Mesenchymal stem cell (in vitro differentiated cells and primary cell): ENCODE measurements around the gene REEP1.
A peak's percentile ranks its signal among the peaks of the same experiment; 100 is the strongest.

Source experiments
- DNase-seq: peaks from one replicate; pipeline ENCODE4 v3.0.0-alpha.2; 2013
- H2AFZ ChIP-seq: one replicate; pipeline ENCODE4 v1.6.1; 2013; ENCODE audit warnings: low read depth, mild to moderate bottlenecking, control low read depth, inconsistent platforms, low read length, moderate library complexity
- H2AK5ac ChIP-seq: 2 replicates; pipeline ENCODE4 v1.6.1; 2013; ENCODE audit warnings: low read length, moderate library complexity, mild to moderate bottlenecking, inconsistent platforms; ENCODE audit not compliant: severe bottlenecking
- H2BK120ac ChIP-seq: one replicate; pipeline ENCODE4 v1.6.1; 2013; ENCODE audit warnings: low read depth, mild to moderate bottlenecking, inconsistent platforms, low read length, moderate library complexity
- H2BK12ac ChIP-seq, 2 experiments: one replicate each; pipeline ENCODE4 v1.6.1; 2013; ENCODE audit warnings: inconsistent platforms in 2 of 2, low read length in 2 of 2, mild to moderate bottlenecking in 2 of 2, moderate library complexity in 2 of 2, control low read depth in 1 of 2
- H2BK15ac ChIP-seq: one replicate; pipeline ENCODE4 v1.6.1; 2013; ENCODE audit warnings: mild to moderate bottlenecking, low read depth, inconsistent platforms; ENCODE audit not compliant: poor library complexity, severe bottlenecking
- H2BK5ac ChIP-seq: 2 replicates; pipeline ENCODE4 v1.6.1; 2013; ENCODE audit warnings: low read depth, mild to moderate bottlenecking, low read length, control low read depth, inconsistent platforms; ENCODE audit not compliant: poor library complexity, severe bottlenecking
- H3K14ac ChIP-seq, 2 experiments: one replicate each; pipeline ENCODE4 v1.6.1; 2013; ENCODE audit warnings: inconsistent platforms in 2 of 2, low read length in 2 of 2, control low read depth in 1 of 2, mild to moderate bottlenecking in 1 of 2, moderate library complexity in 1 of 2
- H3K18ac ChIP-seq, 2 experiments: one replicate each; pipeline ENCODE4 v1.6.1; 2013; ENCODE audit warnings: inconsistent platforms in 2 of 2, low read length in 2 of 2, control low read depth in 1 of 2, low read depth in 1 of 2, mild to moderate bottlenecking in 1 of 2
- H3K23ac ChIP-seq, 2 experiments: one replicate each; pipeline ENCODE4 v1.6.1; 2013; ENCODE audit warnings: inconsistent platforms in 2 of 2, low read length in 2 of 2, mild to moderate bottlenecking in 2 of 2, moderate library complexity in 2 of 2, control low read depth in 1 of 2
- H3K27ac ChIP-seq: 2 replicates; pipeline ENCODE4 v1.5.1; 2013; ENCODE audit warnings: mild to moderate bottlenecking, moderate library complexity, low read length, control low read depth, inconsistent platforms; ENCODE audit not compliant: poor library complexity, severe bottlenecking
- H3K27me3 ChIP-seq, 2 experiments: 2 replicates each; pipeline versions ENCODE4 v1.6.1 to v1.7.0; 2013; ENCODE audit warnings: low read length in 2 of 2, mild to moderate bottlenecking in 2 of 2, moderate library complexity in 2 of 2, control low read depth in 1 of 2, inconsistent platforms in 1 of 2; ENCODE audit not compliant: control insufficient read depth in 1 of 2, insufficient read depth in 1 of 2
- H3K36me3 ChIP-seq, 2 experiments: 2 replicates each; pipeline versions ENCODE4 v1.6.1 to v1.7.0; 2013; ENCODE audit warnings: low read length in 2 of 2, control low read depth in 1 of 2, inconsistent platforms in 1 of 2, low read depth in 1 of 2, mild to moderate bottlenecking in 1 of 2; ENCODE audit not compliant: insufficient read depth in 2 of 2, control insufficient read depth in 1 of 2
- H3K4ac ChIP-seq, 2 experiments: one replicate each; pipeline ENCODE4 v1.6.1; 2013; ENCODE audit warnings: inconsistent platforms in 2 of 2, low read length in 2 of 2, mild to moderate bottlenecking in 2 of 2, moderate library complexity in 2 of 2, control low read depth in 1 of 2, low read depth in 1 of 2
- H3K4me1 ChIP-seq: 2 replicates; pipeline ENCODE4 v1.6.1; 2013; ENCODE audit warnings: low read depth, low read length, control low read depth; ENCODE audit not compliant: control insufficient read depth, insufficient read depth
- H3K4me2 ChIP-seq: 2 replicates; pipeline ENCODE4 v1.6.1; 2013; ENCODE audit warnings: low read length, mild to moderate bottlenecking, inconsistent platforms; ENCODE audit not compliant: poor library complexity, severe bottlenecking
- H3K4me3 ChIP-seq, 2 experiments: 2 replicates each; pipeline versions ENCODE4 v1.5.1 to v1.7.0; 2013; ENCODE audit warnings: low read length in 2 of 2, mild to moderate bottlenecking in 2 of 2, control low read depth in 1 of 2, low read depth in 1 of 2; ENCODE audit not compliant: insufficient read depth in 1 of 2
- H3K79me1 ChIP-seq: replicated peaks from 2 replicates; pipeline ENCODE4 v1.6.1; 2013; ENCODE audit warnings: mild to moderate bottlenecking, control low read depth, low read length, inconsistent platforms; ENCODE audit not compliant: poor library complexity, severe bottlenecking
- H3K9ac ChIP-seq: 2 replicates; pipeline ENCODE4 v1.7.0; 2013; ENCODE audit warnings: mild to moderate bottlenecking, low read length, moderate library complexity
- H3K9me3 ChIP-seq: 2 replicates; pipeline ENCODE4 v1.7.0; 2013; ENCODE audit warnings: mild to moderate bottlenecking, low read length; ENCODE audit not compliant: control insufficient read depth
- H4K8ac ChIP-seq: one replicate; pipeline ENCODE4 v1.6.1; 2013; ENCODE audit warnings: inconsistent platforms, mild to moderate bottlenecking, low read length, moderate library complexity
- H4K91ac ChIP-seq: one replicate; pipeline ENCODE4 v1.6.1; 2013; ENCODE audit warnings: mild to moderate bottlenecking, low read length, inconsistent platforms
- WGBS: methylation state at CpG from one replicate; pipeline ENCODE4 v1.1.7; 2013; ENCODE audit warnings: mixed read lengths; 5-methylcytosine and 5-hydroxymethylcytosine counted together

REEP1 gene

DNA sequence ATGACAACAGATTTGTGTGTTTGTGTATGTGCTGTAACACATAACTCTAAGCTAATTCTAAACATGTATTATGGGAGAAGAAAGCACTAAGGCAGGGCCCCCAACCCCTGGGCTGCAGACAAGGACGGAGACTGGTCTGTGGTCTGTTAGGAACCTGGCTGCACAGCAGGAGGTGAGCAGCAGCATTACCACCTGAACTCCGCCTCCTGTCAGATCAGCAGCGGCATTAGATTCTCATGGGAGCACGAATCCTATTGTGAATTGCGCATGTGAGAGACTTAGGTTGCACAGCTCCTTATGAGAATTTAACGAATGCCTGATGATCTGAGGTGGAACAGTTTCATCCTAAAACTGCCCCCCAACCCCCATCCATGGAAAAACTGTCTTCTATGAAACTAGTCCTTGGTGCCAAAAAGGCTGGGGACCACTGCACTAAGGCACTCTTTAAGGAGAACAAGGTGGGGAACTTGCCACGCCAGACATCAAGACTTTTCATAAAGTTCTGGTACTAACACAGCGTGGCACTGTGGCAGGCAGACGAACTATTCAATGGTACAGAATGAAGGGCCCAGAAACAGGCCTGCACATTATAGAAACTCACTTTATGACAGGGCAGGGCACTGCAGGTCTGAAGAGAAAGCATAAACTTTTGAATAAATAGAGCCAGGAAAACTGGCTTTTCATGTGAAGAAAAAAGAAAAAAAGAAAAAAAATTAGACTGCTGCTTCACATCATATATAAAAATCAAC lies 14.0 kb downstream of the REEP1 start:
- no peak overlapping the region for H3K27ac ChIP-seq
- H3K23ac ChIP-seq: no peak overlapping the region
- WGBS: 73% methylated on average over 9 of the region's 9 CpGs
- H3K4ac ChIP-seq: no peak overlapping the region
- H4K8ac ChIP-seq: no peak overlapping the region
- no peak overlapping the region for H3K18ac ChIP-seq
- H3K14ac ChIP-seq: no peak overlapping the region
- no peak overlapping the region for H2AK5ac ChIP-seq
- H3K4me2 ChIP-seq: no peak overlapping the region
- H3K4me3 ChIP-seq: no peak overlapping the region
- H2BK12ac ChIP-seq: no peak overlapping the region
- H4K91ac ChIP-seq: no peak overlapping the region
- H2AFZ ChIP-seq: peak overlapping the region; percentile 58
- H3K9ac ChIP-seq: no peak overlapping the region
- H2BK5ac ChIP-seq: no peak overlapping the region
- H3K9me3 ChIP-seq: no peaks in the 10 kb centered on the region
- H3K79me1 ChIP-seq: no peaks in the 10 kb centered on the region
- peaks cover 21 to 46% of the 10 kb centered on the region in 2 experiments for H3K27me3 ChIP-seq
- no peak for DNase-seq
- H2BK120ac ChIP-seq: no peak overlapping the region
- H3K4me1 ChIP-seq: no peaks in the 10 kb centered on the region
- no peaks in the 10 kb centered on the region for H3K36me3 ChIP-seq
- H2BK15ac ChIP-seq: no peak overlapping the region

DNA sequence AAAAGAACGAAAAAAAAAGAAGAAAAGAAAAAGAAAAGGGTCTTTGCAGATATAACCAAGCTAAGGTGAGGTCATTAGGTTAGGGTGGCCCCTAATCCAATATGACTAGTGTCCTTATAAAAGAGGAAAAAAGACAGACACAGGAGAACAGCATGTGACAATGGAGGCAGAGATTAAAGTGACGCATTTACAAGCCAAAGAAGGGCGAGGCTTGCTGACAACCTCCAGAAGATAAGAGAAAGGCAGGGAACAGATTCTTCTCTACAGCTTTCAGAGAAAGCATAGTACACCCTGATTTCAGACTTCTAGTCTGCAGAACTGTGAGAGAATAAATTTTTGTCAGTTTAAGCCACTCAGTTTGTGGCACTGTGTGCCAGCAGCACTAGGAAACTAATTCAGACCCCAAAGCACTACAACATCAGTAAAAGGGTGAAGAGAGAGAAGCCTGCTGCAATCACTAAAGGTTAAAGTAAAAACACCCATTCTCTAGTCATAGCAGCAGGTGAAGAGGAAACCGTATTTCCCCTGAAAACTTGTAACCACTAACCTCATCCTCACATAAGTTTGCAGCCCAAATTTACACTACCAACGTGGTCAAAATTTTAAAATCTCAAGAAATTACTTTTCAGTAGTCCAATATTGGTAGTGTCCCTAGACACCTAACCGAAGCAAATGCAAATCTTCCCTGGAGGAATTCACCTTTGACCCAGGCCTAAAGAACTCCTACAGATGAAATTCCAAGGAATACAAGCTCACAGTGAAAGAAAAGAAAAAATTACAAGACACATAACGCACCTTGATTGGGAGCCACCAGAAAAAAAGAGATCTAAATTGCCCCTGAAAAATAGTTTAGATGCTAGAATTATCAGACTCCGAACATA lies 17.5 kb downstream of the REEP1 start:
- H3K14ac ChIP-seq: no peak overlapping the region
- H3K23ac ChIP-seq: no peak overlapping the region
- no peak overlapping the region for H3K18ac ChIP-seq
- H3K4me1 ChIP-seq: no peaks in the 10 kb centered on the region
- peaks cover 26 to 47% of the 10 kb centered on the region in 2 experiments for H3K27me3 ChIP-seq
- no peak overlapping the region for H3K4me2 ChIP-seq
- H3K9ac ChIP-seq: no peak overlapping the region
- no peak overlapping the region for H2BK120ac ChIP-seq
- DNase-seq: no peak
- no peak overlapping the region for H2BK5ac ChIP-seq
- H2BK12ac ChIP-seq: no peak overlapping the region
- no peaks in the 10 kb centered on the region for H3K79me1 ChIP-seq
- H3K4ac ChIP-seq: no peak overlapping the region
- no peak overlapping the region for H4K91ac ChIP-seq
- no peak overlapping the region for H3K27ac ChIP-seq
- no peaks in the 10 kb centered on the region for H3K9me3 ChIP-seq
- H2AFZ ChIP-seq: no peak overlapping the region
- H2BK15ac ChIP-seq: no peak overlapping the region
- no peaks in the 10 kb centered on the region for H3K36me3 ChIP-seq
- 65% methylated on average over 6 of the region's 8 CpGs for WGBS
- H2AK5ac ChIP-seq: no peak overlapping the region
- H4K8ac ChIP-seq: no peak overlapping the region
- no peak overlapping the region for H3K4me3 ChIP-seq

DNA sequence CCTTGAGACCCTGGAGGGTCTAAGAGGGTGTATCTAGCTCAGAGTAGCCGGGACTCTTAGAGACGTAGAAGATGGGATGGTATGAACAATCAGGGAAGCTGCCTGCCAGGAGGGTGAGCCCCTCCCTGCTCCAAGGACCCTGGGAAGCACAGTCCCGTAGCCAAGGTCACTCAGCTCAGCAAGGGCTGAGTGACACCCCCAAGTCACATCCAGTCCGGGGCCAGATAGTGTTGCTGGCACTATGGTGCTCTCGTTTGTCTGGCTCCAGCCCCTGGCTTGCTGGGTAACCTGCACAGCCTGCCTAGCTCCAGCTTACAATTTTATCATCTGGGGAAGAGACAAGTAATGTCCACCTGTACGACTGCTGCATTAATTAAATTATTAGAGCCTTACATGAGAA lies 22.3 kb downstream of the REEP1 start:
- Histone ChIP-seq H4K91ac (no peak overlapping the region), H3K9me3 (no peaks in the 10 kb centered on the region), H2BK5ac (no peak overlapping the region), H3K36me3 (no peaks in the 10 kb centered on the region), H2BK15ac (no peak overlapping the region), H3K4ac (no peak overlapping the region), H3K4me2 (no peak overlapping the region), H4K8ac (no peak overlapping the region), H2AFZ (no peak overlapping the region), H3K18ac (no peak overlapping the region), H2AK5ac (no peak overlapping the region), H3K4me3 (no peak overlapping the region), H3K27ac (no peak overlapping the region), H3K14ac (no peak overlapping the region), H3K4me1 (peaks cover 3% of the 10 kb centered on the region), H3K27me3 (peaks cover 43 to 73% of the 10 kb centered on the region in 2 experiments), H3K9ac (no peak overlapping the region), H2BK120ac (no peak overlapping the region), H2BK12ac (no peak overlapping the region), H3K79me1 (no peaks in the 10 kb centered on the region), H3K23ac (no peak overlapping the region)
- DNase-seq: no peak
- 84% methylated on average over 6 of the region's 6 CpGs for WGBS

DNA sequence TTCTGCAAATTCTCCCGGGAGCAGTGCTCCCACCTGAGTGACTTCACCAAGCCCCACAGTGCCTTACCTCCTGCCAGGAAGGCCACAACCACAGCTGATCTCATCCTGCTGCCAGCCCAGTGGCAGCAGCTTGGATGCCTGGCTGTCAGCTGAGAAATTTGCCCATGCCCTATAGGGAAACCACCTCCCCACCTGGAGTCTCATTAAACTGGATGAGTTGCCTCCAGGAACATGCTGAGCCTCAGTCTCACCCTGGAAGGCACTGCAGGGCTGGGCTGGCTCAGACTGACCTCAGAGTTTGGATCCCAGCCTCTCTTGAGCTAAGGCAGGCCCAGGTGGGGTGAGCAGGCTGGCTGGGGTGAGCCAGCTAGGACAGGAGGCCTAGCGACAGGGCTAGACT lies 23.3 kb downstream of the REEP1 start:
- H3K14ac ChIP-seq: peak overlapping the region in 1 of 2 experiments; percentile 18
- WGBS: 86% methylated on average over 1 of the region's 2 CpGs
- H2BK15ac ChIP-seq: no peak overlapping the region
- no peak overlapping the region for H3K4ac ChIP-seq
- H2BK120ac ChIP-seq: no peak overlapping the region
- H4K91ac ChIP-seq: no peak overlapping the region
- no peak overlapping the region for H3K9ac ChIP-seq
- H3K18ac ChIP-seq: no peak overlapping the region
- H2AFZ ChIP-seq: no peak overlapping the region
- no peaks in the 10 kb centered on the region for H3K79me1 ChIP-seq
- no peak overlapping the region for H3K27ac ChIP-seq
- no peaks in the 10 kb centered on the region for H3K36me3 ChIP-seq
- H3K23ac ChIP-seq: no peak overlapping the region
- H2BK5ac ChIP-seq: no peak overlapping the region
- no peak overlapping the region for H4K8ac ChIP-seq
- no peak for DNase-seq
- H2AK5ac ChIP-seq: no peak overlapping the region
- H3K27me3 ChIP-seq: peaks cover 41 to 71% of the 10 kb centered on the region in 2 experiments
- H3K4me1 ChIP-seq: peaks cover 3% of the 10 kb centered on the region
- no peaks in the 10 kb centered on the region for H3K9me3 ChIP-seq
- H3K4me3 ChIP-seq: no peak overlapping the region
- H2BK12ac ChIP-seq: no peak overlapping the region
- no peak overlapping the region for H3K4me2 ChIP-seq
